Measurements from ENCODE around the gene SAP30L.

GRCh38 chr5:154412316-154412715 lies 33.5 kb upstream of the SAP30L start:
- no peak for TF ChIP-seq CTCF (IDR thresholded peaks at IDR 0.05)
- TF ChIP-seq POLR2A (IDR thresholded peaks at IDR 0.05): no peak

All from breast epithelium (tissue), 3 donors.